Brain microvascular endothelial cell (primary cell): ENCODE results near the gene TMC4.

ENCODE experiments used
- DNase-seq: peaks from one replicate; pipeline ENCODE4 v3.0.0-alpha.2; 2020
- H3K27ac ChIP-seq: fragments of 250-450 bp; sonication (Bioruptor Pico); 2 replicates; pipeline ENCODE4 v1.5.1; 2020; ENCODE audit warnings: mild to moderate bottlenecking, moderate library complexity
- H3K27me3 ChIP-seq: fragments of 250-450 bp; sonication (Bioruptor Pico); replicated peaks from 2 replicates; pipeline ENCODE4 v1.5.1; 2020; ENCODE audit warnings: mild to moderate bottlenecking
- H3K36me3 ChIP-seq: fragments of 250-450 bp; sonication (Bioruptor Pico); replicated peaks from 2 replicates; pipeline ENCODE4 v1.5.1; 2020; ENCODE audit warnings: mild to moderate bottlenecking
- H3K4me3 ChIP-seq: 2 replicates; pipeline ENCODE4 v1.5.1; 2011; ENCODE audit warnings: low read depth, mild to moderate bottlenecking, control low read depth, low read length, moderate library complexity
- CTCF ChIP-seq: IDR thresholded peaks from 2 replicates; pipeline ENCODE4 v1.5.1; 2011; ENCODE audit warnings: low read depth, mild to moderate bottlenecking, moderate library complexity, low read length, control low read depth, inconsistent platforms; ENCODE audit errors: missing control alignments
- in situ Hi-C: cut with HindIII; loops from 2 replicates; pipeline ENCODE4 v1.10.0; 2017; ENCODE audit warnings: low sequenced_read_pairs, low pct_ligation_motif_present

The TMC4 gene

DNA sequence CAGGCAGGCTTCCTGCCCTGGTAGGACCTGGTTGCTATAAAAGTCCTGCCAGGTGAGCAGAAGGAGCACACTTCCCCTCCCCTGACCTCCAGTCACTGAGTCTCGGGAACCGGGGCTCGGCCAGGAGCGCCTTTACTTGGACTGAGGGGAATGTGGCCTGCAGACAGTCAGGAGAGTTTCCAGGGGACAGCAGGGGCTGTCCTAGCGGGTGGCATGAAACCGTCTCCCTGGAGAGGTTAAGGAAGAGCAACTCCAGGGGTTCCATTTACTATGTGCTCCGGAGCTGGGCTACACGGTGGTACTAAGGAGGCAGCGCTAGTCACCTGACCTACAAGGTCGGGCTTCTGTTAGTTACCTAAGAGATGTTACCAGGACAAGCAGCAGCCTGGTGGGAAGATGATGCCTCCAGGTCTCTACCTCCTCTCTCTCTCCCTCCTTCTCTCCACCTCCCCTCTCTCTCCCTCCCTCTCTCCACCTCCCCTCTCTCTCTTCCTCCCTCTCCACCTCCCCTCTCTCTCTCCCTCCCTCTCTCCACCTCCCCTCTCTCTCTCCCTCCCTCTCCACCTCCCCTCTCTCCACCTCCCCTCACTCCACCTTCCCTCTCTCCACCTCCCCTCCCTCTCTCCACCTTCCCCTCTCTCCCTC, 39.5 kb downstream of the TMC4 start:
- DNase-seq: no peak
- in situ Hi-C loops: no loop called here
- Histone ChIP-seq H3K36me3 (peaks cover 14% of the 10 kb centered on the region), H3K4me3 (no peak overlapping the region), H3K27me3 (no peaks in the 10 kb centered on the region), H3K27ac (no peak overlapping the region)
- TF ChIP-seq CTCF: no peak

- H3K27ac ChIP-seq: no peak overlapping the region
- in situ Hi-C loops: no loop called here
Observed at GRCh38 chr19:54129617-54129996, 43.4 kb downstream of the TMC4 start.

GRCh38 chr19:54128796-54129616, 44.0 kb downstream of the TMC4 start:
- H3K27ac ChIP-seq: no peak overlapping the region
- no peak overlapping the region for H3K4me3 ChIP-seq
- no peaks in the 10 kb centered on the region for H3K27me3 ChIP-seq
- in situ Hi-C loops: no loop called here
- TF ChIP-seq CTCF: no peak
- peaks cover 35% of the 10 kb centered on the region for H3K36me3 ChIP-seq
- DNase-seq: no peak

More at GRCh38 chr19:54129617-54129996, 43.4 kb downstream of the TMC4 start:
- TF ChIP-seq CTCF: no peak
- Histone ChIP-seq H3K4me3 (no peak overlapping the region), H3K27me3 (no peaks in the 10 kb centered on the region), H3K36me3 (peaks cover 29% of the 10 kb centered on the region)
- DNase-seq: no peak

DNA sequence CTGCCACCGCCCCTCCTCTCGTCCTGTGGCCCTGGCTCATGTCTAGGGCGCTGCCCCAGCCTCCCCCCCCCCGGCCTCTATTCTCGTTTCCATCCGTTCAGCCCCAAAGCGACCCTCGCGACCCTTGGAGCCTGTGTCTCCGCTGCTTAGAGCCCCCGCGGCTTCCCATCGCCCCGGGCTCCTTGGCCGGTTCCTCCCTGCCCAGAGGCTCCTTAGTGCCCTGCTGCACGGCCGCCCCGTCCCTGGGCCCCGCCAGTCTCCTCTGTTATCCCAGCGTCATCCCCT, 44.6 kb downstream of the TMC4 start:
- H3K27me3 ChIP-seq: no peaks in the 10 kb centered on the region
- no peak overlapping the region for H3K4me3 ChIP-seq
- H3K36me3 ChIP-seq: peaks cover 42% of the 10 kb centered on the region
- H3K27ac ChIP-seq: no peak overlapping the region
- no peak for DNase-seq
- in situ Hi-C loops: no loop called here
- no peak for TF ChIP-seq CTCF

GRCh38 chr19:54127688-54128440, 45.1 kb downstream of the TMC4 start:
- no peak for TF ChIP-seq CTCF
- in situ Hi-C loops: no loop called here
- H3K27ac ChIP-seq: no peak overlapping the region
- no peak overlapping the region for H3K4me3 ChIP-seq
- no peaks in the 10 kb centered on the region for H3K27me3 ChIP-seq
- peaks cover 47% of the 10 kb centered on the region for H3K36me3 ChIP-seq
- DNase-seq: no peak
